Mesenteric fat pad (tissue), 1 donor: ENCODE data around the gene DIAPH2. TPM values are rescaled to one million over a fixed set of nuclear protein-coding genes. Genes with fewer than 3 reads are reported as not detected.

Source experiments
- DNase-seq: peaks from one replicate; pipeline ENCODE4 v3.0.0-alpha.2; 2020; ENCODE audit warnings: low spot score
- total RNA-seq: library from RNA; stranded (reverse); fragmentation: NEBNext Ultra II Directional; extraction: Animal tissue kit (Norgen Biotek cat#: 25700); gene quantifications from one replicate; pipeline ENCODE4 v1.2.1, GENCODE V29; 2021
- donor health status: DM: yes; HTN: yes; CAD: no.

DIAPH2 gene
- total RNA-seq, 1 donor from 2014 or later = 28.1 TPM

DNA sequence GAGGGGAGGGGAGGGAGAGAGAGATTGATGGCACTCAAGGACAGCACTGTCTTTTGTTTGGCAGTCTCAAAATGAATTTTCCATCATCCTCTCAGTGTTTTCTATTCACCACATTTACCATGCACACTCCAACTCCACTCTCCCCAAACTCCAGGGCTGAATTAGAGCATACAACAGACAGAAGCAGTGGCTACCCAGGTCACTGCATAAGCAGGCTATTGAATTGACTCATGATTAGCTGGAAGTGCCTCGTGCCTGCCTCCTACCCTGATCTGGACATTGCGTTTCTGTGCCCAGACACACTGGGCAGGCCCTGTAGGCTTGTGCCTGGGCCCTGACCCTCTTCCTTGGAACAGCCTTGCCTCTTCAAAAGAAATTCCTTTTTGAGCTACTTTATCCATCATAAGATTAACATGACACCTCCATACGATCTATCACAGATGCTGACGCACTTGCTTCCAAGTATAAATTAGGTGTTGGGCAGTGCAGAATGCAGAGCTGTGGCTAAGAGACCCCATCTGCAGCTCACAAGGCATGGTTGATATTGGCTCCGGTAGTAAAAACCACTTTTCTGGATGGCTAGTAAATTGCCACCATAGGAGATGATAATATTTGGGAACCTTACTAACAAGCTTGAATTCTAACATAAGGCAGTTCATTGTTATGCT, 952.0 kb downstream of the DIAPH2 start:
- DNase-seq = no peak

- no peak for DNase-seq
Observed at GRCh38 chrX:97637289-97637688, 952.6 kb downstream of the DIAPH2 start.

GRCh38 chrX:97638621-97639020, 954.0 kb downstream of the DIAPH2 start:
- no peak for DNase-seq

DNA sequence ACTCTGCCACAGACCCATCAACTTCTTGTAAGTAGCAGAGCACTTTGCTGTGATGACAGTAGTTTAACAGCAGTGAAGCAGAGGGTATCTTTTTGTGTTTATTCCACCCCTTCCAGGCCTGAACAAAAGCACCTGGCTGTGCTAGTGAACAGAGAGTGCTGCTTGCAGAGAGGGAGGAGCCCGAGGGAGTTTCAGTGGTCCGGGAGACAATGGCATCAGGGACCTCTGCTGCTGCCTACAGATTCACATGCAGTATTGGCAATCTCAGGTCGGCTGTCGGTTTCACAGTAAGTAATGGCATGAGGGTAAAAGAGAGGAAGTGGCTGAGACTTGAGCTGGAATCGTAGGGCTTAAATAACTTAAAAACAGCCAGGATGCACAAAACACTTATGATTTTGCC, 954.9 kb downstream of the DIAPH2 start:
- no peak for DNase-seq

Other genes starting within 250 kb of the DIAPH2 start
- 1.3 TPM for gene RPA4, start 199.1 kb downstream of the DIAPH2 start, total RNA-seq